Thoracic aorta (tissue), 2 donors: ENCODE data around the gene TRPM3. TPM values are rescaled to one million over a fixed set of nuclear protein-coding genes. Genes with fewer than 3 reads are reported as not detected.

Experiments used
- ATAC-seq: fragments of 150-250 bp; one replicate; pipeline ENCODE4 v1.8.0; 2017; ENCODE audit warnings: low read depth; ENCODE audit not compliant: insufficient number of reproducible peaks, low FRiP score
- DNase-seq: peaks from one replicate; pipeline ENCODE4 v3.0.0-alpha.2; 2020; ENCODE audit warnings: low spot score
- H3K27ac ChIP-seq, 2 donors: fragments of 200-600 bp; sonication (generic); 1 replicate in 1 of 2; 2 replicates in 1 of 2; pipeline ENCODE4 v1.5.1; 2016; ENCODE audit warnings: mild to moderate bottlenecking in 2 of 2, moderate library complexity in 2 of 2
- H3K27me3 ChIP-seq: fragments of 200-600 bp; sonication (generic); replicated peaks from 2 replicates; pipeline ENCODE4 v1.6.0; 2016; ENCODE audit warnings: mild to moderate bottlenecking; ENCODE audit not compliant: insufficient read depth
- H3K36me3 ChIP-seq: fragments of 200-600 bp; sonication (generic); one replicate; pipeline ENCODE4 v1.5.1; 2016
- H3K4me1 ChIP-seq, 2 donors: fragments of 200-600 bp; sonication (generic); 1 replicate in 1 of 2; 2 replicates in 1 of 2; pipeline versions ENCODE4 v1.5.1 to v1.6.0; 2016; ENCODE audit warnings: low read depth in 2 of 2, mild to moderate bottlenecking in 1 of 2; ENCODE audit not compliant: control insufficient read depth in 1 of 2
- H3K4me3 ChIP-seq: fragments of 200-600 bp; sonication (generic); 2 replicates; pipeline ENCODE4 v1.5.1; 2016; ENCODE audit warnings: mild to moderate bottlenecking
- H3K9me3 ChIP-seq: fragments of 200-600 bp; sonication (generic); 2 replicates; pipeline ENCODE4 v1.5.1; 2016
- total RNA-seq, 2 donors: library from RNA; depleted of rRNA; stranded (reverse); fragments of >200 nt; gene quantifications; one replicate each; pipeline versions ENCODE4 v1.1.0 to v1.2.3, GENCODE V29; 2016
- TF ChIP-seq, protein P1 (sequence below): fragments of 200-600 bp; sonication (generic); IDR thresholded peaks from one replicate; pipeline ENCODE4 v1.5.1; 2019; ENCODE audit warnings: antibody characterized with exemption

The TRPM3 gene
- total RNA-seq, 2 donors from 2014 or later, result 2.1 to 5.0 TPM

GRCh38 chr9:71146511-71146910 is 25.1 kb upstream of the TRPM3 start:
- peaks cover 0 to 6% of the 10 kb centered on the region in 2 donors for H3K4me1 ChIP-seq
- H3K27ac ChIP-seq, result no peak overlapping the region
- no peaks in the 10 kb centered on the region for H3K9me3 ChIP-seq
- H3K36me3 ChIP-seq, result no peaks in the 10 kb centered on the region
- DNase-seq, result no peak
- H3K27me3 ChIP-seq, result no peaks in the 10 kb centered on the region
- TF ChIP-seq, protein P1, sequence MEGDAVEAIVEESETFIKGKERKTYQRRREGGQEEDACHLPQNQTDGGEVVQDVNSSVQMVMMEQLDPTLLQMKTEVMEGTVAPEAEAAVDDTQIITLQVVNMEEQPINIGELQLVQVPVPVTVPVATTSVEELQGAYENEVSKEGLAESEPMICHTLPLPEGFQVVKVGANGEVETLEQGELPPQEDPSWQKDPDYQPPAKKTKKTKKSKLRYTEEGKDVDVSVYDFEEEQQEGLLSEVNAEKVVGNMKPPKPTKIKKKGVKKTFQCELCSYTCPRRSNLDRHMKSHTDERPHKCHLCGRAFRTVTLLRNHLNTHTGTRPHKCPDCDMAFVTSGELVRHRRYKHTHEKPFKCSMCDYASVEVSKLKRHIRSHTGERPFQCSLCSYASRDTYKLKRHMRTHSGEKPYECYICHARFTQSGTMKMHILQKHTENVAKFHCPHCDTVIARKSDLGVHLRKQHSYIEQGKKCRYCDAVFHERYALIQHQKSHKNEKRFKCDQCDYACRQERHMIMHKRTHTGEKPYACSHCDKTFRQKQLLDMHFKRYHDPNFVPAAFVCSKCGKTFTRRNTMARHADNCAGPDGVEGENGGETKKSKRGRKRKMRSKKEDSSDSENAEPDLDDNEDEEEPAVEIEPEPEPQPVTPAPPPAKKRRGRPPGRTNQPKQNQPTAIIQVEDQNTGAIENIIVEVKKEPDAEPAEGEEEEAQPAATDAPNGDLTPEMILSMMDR, result no peak
- H3K4me3 ChIP-seq, result no peak overlapping the region
- ATAC-seq, result no peak

GRCh38 chr9:71145179-71145578 is 23.8 kb upstream of the TRPM3 start:
- no peaks in the 10 kb centered on the region for H3K27me3 ChIP-seq
- TF ChIP-seq, protein P1, result no peak

GRCh38 chr9:71144495-71144894 is 23.1 kb upstream of the TRPM3 start:
- no peaks in the 10 kb centered on the region for H3K9me3 ChIP-seq
- no peaks in the 10 kb centered on the region for H3K27me3 ChIP-seq
- H3K27ac ChIP-seq, result no peak overlapping the region
- DNase-seq (no peak), ATAC-seq (no peak)
- peaks cover 0 to 6% of the 10 kb centered on the region in 2 donors for H3K4me1 ChIP-seq
- H3K36me3 ChIP-seq, result no peaks in the 10 kb centered on the region
- TF ChIP-seq, protein P1, result no peak
- no peak overlapping the region for H3K4me3 ChIP-seq

More at GRCh38 chr9:71145179-71145578, 23.8 kb upstream of the TRPM3 start:
- Histone ChIP-seq H3K9me3 (no peaks in the 10 kb centered on the region), H3K4me3 (no peak overlapping the region), H3K36me3 (no peaks in the 10 kb centered on the region), H3K4me1 (peaks cover 0 to 6% of the 10 kb centered on the region in 2 donors), H3K27ac (no peak overlapping the region)
- DNase-seq (no peak), ATAC-seq (no peak)

DNA sequence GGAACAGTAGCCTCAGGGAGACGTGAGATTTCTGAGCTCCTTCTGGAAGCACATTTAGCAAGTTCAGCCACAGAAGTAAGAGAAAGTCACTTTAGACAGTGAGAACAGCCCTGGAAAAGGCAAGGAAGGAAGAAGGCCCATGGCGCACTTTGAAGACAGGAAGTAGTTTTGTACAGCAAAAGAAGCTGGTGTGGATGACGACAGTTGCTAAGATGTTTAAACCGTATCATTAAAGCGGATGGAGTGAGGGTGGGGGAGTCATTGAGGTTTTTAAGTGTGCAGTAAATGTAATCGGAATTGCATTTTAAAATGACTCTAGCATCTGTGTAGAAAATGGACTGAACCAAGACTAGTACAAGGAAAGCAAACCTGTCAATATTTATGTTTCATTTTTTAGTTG is 15.3 kb upstream of the TRPM3 start:
- Histone ChIP-seq H3K4me1 (no peaks in the 10 kb centered on the region), H3K36me3 (no peaks in the 10 kb centered on the region), H3K27ac (no peak overlapping the region), H3K4me3 (no peak overlapping the region), H3K27me3 (no peaks in the 10 kb centered on the region), H3K9me3 (no peaks in the 10 kb centered on the region)
- DNase-seq (no peak), ATAC-seq (no peak)
- TF ChIP-seq, protein P1, result no peak

DNA sequence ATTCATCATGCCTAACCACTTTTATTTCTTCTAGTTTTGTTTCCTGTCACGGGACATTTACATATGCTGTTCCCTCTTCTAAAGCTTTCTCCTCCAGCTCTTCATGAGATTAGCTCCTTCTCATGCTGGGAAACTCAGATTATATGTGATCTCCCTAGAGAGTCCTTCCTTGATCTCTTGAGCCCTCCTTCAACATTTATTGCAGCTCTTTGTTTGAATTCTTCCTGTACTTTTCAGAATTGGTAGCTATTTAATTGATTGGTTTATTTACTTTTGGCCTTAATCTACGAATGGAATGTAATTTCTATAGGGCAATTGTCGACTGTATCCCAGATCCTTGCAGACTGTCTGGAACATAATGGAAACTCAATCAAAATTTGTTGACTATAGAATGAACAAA is 9.7 kb upstream of the TRPM3 start:
- Histone ChIP-seq H3K4me1 (no peaks in the 10 kb centered on the region), H3K36me3 (no peaks in the 10 kb centered on the region), H3K27ac (no peak overlapping the region), H3K27me3 (no peaks in the 10 kb centered on the region), H3K4me3 (no peak overlapping the region), H3K9me3 (no peaks in the 10 kb centered on the region)
- DNase-seq (no peak), ATAC-seq (no peak)
- TF ChIP-seq, protein P1, result no peak
